Mucosa of descending colon (tissue), 3 donors: ENCODE results near the gene SCO2. TPM values are rescaled to one million over a fixed set of nuclear protein-coding genes. Genes with fewer than 3 reads are reported as not detected.

ENCODE experiments used
- ATAC-seq: fragments of 200-7000 bp; cut with Tn5 transposase; one replicate; pipeline ENCODE4 v1.9.1; 2020; ENCODE audit warnings: mild to moderate bottlenecking, moderate library complexity
- DNase-seq, 3 donors: peaks; one replicate each; pipeline ENCODE4 v3.0.0-alpha.2; 2020
- H3K36me3 ChIP-seq: fragments of 200-600 bp; one replicate; pipeline ENCODE4 v1.8.0; 2021; ENCODE audit warnings: low read depth, mild to moderate bottlenecking
- H3K4me1 ChIP-seq: fragments of 200-600 bp; one replicate; pipeline ENCODE4 v1.8.0; 2021; ENCODE audit warnings: low read depth, mild to moderate bottlenecking
- H3K4me3 ChIP-seq: fragments of 200-600 bp; one replicate; pipeline ENCODE4 v1.8.0; 2021; ENCODE audit warnings: mild to moderate bottlenecking
- H3K9me3 ChIP-seq: fragments of 200-600 bp; one replicate; pipeline ENCODE4 v1.8.0; 2021; ENCODE audit warnings: mild to moderate bottlenecking
- CTCF ChIP-seq: fragments of 200-600 bp; IDR thresholded peaks from one replicate; pipeline ENCODE4 v1.8.0; 2022; ENCODE audit warnings: antibody characterized with exemption, mild to moderate bottlenecking
- intact Hi-C, 2 donors: fragments of 100-400 bp; cut with DNase I in 1 of 2; cut with micrococcal nuclease in 1 of 2; formaldehyde crosslinking; loops; one replicate each; pipeline versions ENCODE4 v1.11.0 to v1.11.1; 2022; cut with DNase I, micrococcal nuclease
- total RNA-seq, 3 donors: library from RNA; stranded (reverse); fragmentation: NEBNext Ultra II Directional in 2 of 3; extraction: Animal tissue kit (Norgen Biotek cat#: 25700) in 2 of 3; gene quantifications; one replicate each; pipeline versions ENCODE4 v1.2.1 to v1.2.4, GENCODE V29; 2021 to 2023
- donor health status: DM: no; HTN: no; CAD: no; lungs with moderate emphysema.
- donor health status: DM: no; HTN: no; CAD: no.
- donor health status: DM: no; HTN: yes; CAD: no.

SCO2 gene
- total RNA-seq, 3 donors from 2014 or later: 5.4 to 14.6 TPM; not detected in 1

DNA sequence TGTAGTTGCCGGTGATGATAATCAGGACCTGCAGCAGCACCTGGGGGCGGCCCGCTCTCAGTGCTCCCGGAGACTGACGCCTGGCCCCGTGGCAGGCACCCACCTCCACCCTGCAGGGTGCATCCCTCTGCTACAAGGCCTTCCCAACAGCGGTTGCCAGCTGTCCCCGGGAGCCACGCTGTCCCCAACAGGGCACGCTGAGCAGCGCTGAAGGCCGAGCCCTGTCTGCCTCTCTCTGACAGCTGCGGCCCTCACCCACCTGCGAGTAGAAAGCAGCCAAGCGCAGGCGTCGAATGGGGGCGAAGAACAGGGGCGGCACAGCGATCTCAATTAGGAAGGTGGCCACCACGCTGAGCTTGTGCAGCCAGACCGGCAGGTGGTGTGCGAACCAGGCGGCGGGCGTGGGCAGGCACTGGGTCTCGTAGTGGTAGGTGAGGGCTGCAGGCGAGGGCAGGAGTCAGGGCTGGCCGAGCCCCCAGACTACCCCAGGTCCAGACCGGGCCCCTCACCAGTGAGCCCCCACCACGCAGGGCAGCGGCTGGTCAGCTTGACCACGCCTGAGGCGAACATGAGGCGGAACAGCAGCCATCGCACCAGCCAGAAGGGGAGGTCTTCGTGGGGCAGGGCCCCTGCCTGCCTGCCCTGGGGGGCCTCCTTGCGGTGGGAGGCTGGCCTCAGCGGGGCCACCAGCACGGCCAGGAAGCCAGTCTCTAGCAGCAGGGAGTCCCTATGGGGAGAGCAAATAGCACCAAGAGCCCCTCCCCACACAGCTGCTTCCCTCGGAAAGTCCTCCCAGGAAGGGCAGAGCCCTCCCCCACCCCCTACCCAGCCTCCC lies 19.4 kb downstream of the SCO2 start:
- intact Hi-C loops: no loop called here
- peak in 2 of 3 donors; percentile 53 to 62 for DNase-seq
- H3K36me3 ChIP-seq: peaks cover 6% of the 10 kb centered on the region
- no peak for TF ChIP-seq CTCF
- no peak for ATAC-seq
- peaks cover 19% of the 10 kb centered on the region for H3K4me1 ChIP-seq
- no peak overlapping the region for H3K4me3 ChIP-seq
- no peaks in the 10 kb centered on the region for H3K9me3 ChIP-seq

DNA sequence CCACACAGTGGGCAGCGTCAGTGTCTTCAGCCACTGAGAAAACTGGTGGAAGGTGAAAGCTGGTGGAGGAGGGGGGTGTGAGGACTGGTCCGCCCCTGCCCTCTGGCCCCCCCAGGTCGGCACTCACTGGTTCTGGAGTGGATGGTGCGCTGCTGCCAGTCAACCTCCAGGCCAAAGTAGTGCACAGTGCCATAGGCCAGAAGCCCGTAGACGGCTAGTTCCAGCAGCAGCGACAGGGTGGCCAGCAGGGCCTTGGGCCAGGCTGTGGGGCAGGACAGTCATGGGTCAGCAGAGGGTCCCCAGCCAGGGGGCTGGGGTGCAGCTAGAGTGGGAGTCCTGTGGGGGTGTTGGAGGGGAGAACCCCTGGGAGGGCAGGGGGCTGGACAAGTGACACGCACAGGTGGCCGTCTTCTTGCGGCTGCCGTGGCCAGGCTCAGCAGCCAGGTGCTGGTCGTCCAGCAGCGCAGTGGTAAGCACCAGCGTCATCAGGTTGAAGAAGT lies 20.1 kb downstream of the SCO2 start:
- intact Hi-C loops: no loop called here
- no peak for TF ChIP-seq CTCF

GRCh38 chr22:50504369-50505211 lies 20.8 kb downstream of the SCO2 start:
- ATAC-seq: no peak
- intact Hi-C loops: no loop called here

More for the DNA sequence above, 20.1 kb downstream of the SCO2 start:
- Histone ChIP-seq H3K4me3 (no peak overlapping the region), H3K4me1 (peaks cover 19% of the 10 kb centered on the region), H3K36me3 (peaks cover 6% of the 10 kb centered on the region), H3K9me3 (no peaks in the 10 kb centered on the region)
- no peak for ATAC-seq
- DNase-seq: peak in 1 of 3 donors; percentile 55

GRCh38 chr22:50503475-50504145 lies 21.8 kb downstream of the SCO2 start:
- Histone ChIP-seq H3K9me3 (no peaks in the 10 kb centered on the region), H3K4me1 (peaks cover 14% of the 10 kb centered on the region), H3K36me3 (peaks cover 6% of the 10 kb centered on the region), H3K4me3 (no peak overlapping the region)
- TF ChIP-seq CTCF: no peak
- peak in 1 of 3 donors; percentile 52 for DNase-seq
- intact Hi-C loops: no loop called here
- ATAC-seq: no peak

More at GRCh38 chr22:50504369-50505211, 20.8 kb downstream of the SCO2 start:
- TF ChIP-seq CTCF: no peak
- H3K4me3 ChIP-seq: no peak overlapping the region
- H3K4me1 ChIP-seq: peaks cover 19% of the 10 kb centered on the region
- peak in 1 of 3 donors; percentile 60 for DNase-seq
- H3K9me3 ChIP-seq: no peaks in the 10 kb centered on the region
- H3K36me3 ChIP-seq: peaks cover 6% of the 10 kb centered on the region
